Small intestine (tissue), 7 donors: ENCODE measurements around the gene GZF1. TPM values are rescaled to one million over a fixed set of nuclear protein-coding genes. Genes with fewer than 3 reads are reported as not detected.

Experiments used
- DNase-seq, 2 donors: peaks; one replicate each; pipeline versions ENCODE4 v3.0.0 to v3.0.0-alpha.2; 2013
- FAIRE-seq: peaks from 2 replicates; lab custom pipeline; 2012; peaks lifted over from hg19 to GRCh38; lab: Jason Lieb, UNC
- H3K27ac ChIP-seq, 3 donors: one replicate each; pipeline ENCODE4 v1.5.1; 2013; ENCODE audit warnings: low read length in 2 of 3, mild to moderate bottlenecking in 2 of 3, control low read depth in 1 of 3, inconsistent platforms in 1 of 3, low read depth in 1 of 3, moderate library complexity in 1 of 3
- H3K27me3 ChIP-seq, 3 donors: one replicate each; pipeline ENCODE4 v1.6.1; 2013; ENCODE audit warnings: low read length in 3 of 3, inconsistent platforms in 1 of 3; ENCODE audit not compliant: control insufficient read depth in 3 of 3, insufficient read depth in 3 of 3
- H3K36me3 ChIP-seq, 3 donors: one replicate each; pipeline ENCODE4 v1.6.1; 2013; ENCODE audit warnings: low read length in 3 of 3, inconsistent platforms in 1 of 3, low read depth in 1 of 3, mild to moderate bottlenecking in 1 of 3, moderate library complexity in 1 of 3; ENCODE audit not compliant: control insufficient read depth in 3 of 3, insufficient read depth in 2 of 3
- H3K4me1 ChIP-seq, 3 donors: one replicate each; pipeline ENCODE4 v1.6.1; 2013; ENCODE audit warnings: low read length in 2 of 3, inconsistent platforms in 1 of 3, low read depth in 1 of 3, mild to moderate bottlenecking in 1 of 3, moderate library complexity in 1 of 3; ENCODE audit not compliant: control insufficient read depth in 3 of 3, insufficient read depth in 2 of 3
- H3K4me3 ChIP-seq, 3 donors: one replicate each; pipeline ENCODE4 v1.5.1; 2013; ENCODE audit warnings: low read length in 3 of 3, control low read depth in 1 of 3, inconsistent platforms in 1 of 3, low read depth in 1 of 3, mild to moderate bottlenecking in 1 of 3, moderate library complexity in 1 of 3
- H3K9me3 ChIP-seq, 2 donors: one replicate each; pipeline ENCODE4 v1.6.1; 2013; ENCODE audit warnings: low read depth in 1 of 2, low read length in 1 of 2; ENCODE audit not compliant: control insufficient read depth in 2 of 2, insufficient read depth in 1 of 2
- WGBS, 3 donors: extraction: QIAGEN DNeasy Blood & Tissue Kit; methylation state at CpG; one replicate each; pipeline ENCODE4 v1.1.7; 2013; 5-methylcytosine and 5-hydroxymethylcytosine counted together
- polyA plus RNA-seq, 4 donors: library from polyadenylated mRNA; stranded (reverse) in 3 of 4; unstranded in 1 of 4; fragments of 200-250 nt in 3 of 4; fragments of 120-200 nt in 1 of 4; gene quantifications; one replicate each; pipeline versions ENCODE4 v1.2.1 to v1.2.3, GENCODE V29; 2013
- donor health status: healthy with polysubstance abuse.
- donor health status: control.
- donor health status: control.
- donor health status: Bipolar disorder and iron deficiency.
- donor health status: healthy.

Gene GZF1
- polyA plus RNA-seq, 4 donors, result 3.2 to 8.3 (median 4.8) TPM

- H3K27me3 ChIP-seq, result no peaks in the 10 kb centered on the region
- 54 to 76% (median 65%) methylated on average over 1 of the region's 1 CpG for WGBS, 3 donors
- H3K27ac ChIP-seq, result peak overlapping the region in 2 of 3 donors; percentile 27 to 100
- peaks cover 4 to 35% (median 6%) of the 10 kb centered on the region in 3 donors for H3K4me1 ChIP-seq
- no peak overlapping the region for H3K4me3 ChIP-seq
- peaks cover 0 to 13% (median 0%) of the 10 kb centered on the region in 3 donors for H3K36me3 ChIP-seq
- H3K9me3 ChIP-seq, result no peaks in the 10 kb centered on the region
- FAIRE-seq (no peak), DNase-seq (peak in 1 of 2 donors; percentile 12)
These were observed 1.5 kb upstream of the GZF1 start for GRCh38 chr20:23360531-23360930.

- Histone ChIP-seq H3K36me3 (peaks cover 0 to 17% (median 0%) of the 10 kb centered on the region in 3 donors), H3K27me3 (no peaks in the 10 kb centered on the region), H3K4me1 (peaks cover 4 to 35% (median 6%) of the 10 kb centered on the region in 3 donors), H3K27ac (peak overlapping the region; percentile 99 to 100 (median 100)), H3K4me3 (peak overlapping the region; percentile 49 to 93 (median 82)), H3K9me3 (no peaks in the 10 kb centered on the region)
- peak in 1 of 2 donors; percentile 46 for DNase-seq
- FAIRE-seq, result no peak
- WGBS, 3 donors, result 5 to 7% (median 5%) methylated on average over 8 of the region's 8 CpGs
These were observed 885 bp upstream of the GZF1 start for GRCh38 chr20:23361119-23361475.

GRCh38 chr20:23362392-23363256 lies 642 bp downstream of the GZF1 start:
- DNase-seq (peak in 1 of 2 donors; percentile 34), FAIRE-seq (no peak)
- H3K9me3 ChIP-seq, result no peaks in the 10 kb centered on the region
- no peaks in the 10 kb centered on the region for H3K27me3 ChIP-seq
- peaks cover 4 to 31% (median 6%) of the 10 kb centered on the region in 3 donors for H3K4me1 ChIP-seq
- H3K27ac ChIP-seq, result peak overlapping the region; percentile 12 to 99 (median 90)
- H3K36me3 ChIP-seq, result peaks cover 0 to 17% (median 0%) of the 10 kb centered on the region in 3 donors
- 3 to 4% (median 4%) methylated on average over 40 to 50 of the region's 50 CpGs for WGBS, 3 donors
- H3K4me3 ChIP-seq, result peak overlapping the region; percentile 71 to 91 (median 84)

GRCh38 chr20:23363257-23363649 lies 1.3 kb downstream of the GZF1 start:
- WGBS, 3 donors, result 71 to 78% (median 74%) methylated on average over 4 of the region's 4 CpGs
- no peak for FAIRE-seq
- peaks cover 0 to 17% (median 0%) of the 10 kb centered on the region in 3 donors for H3K36me3 ChIP-seq

GRCh38 chr20:23365390-23366165 lies 3.6 kb downstream of the GZF1 start:
- WGBS, 3 donors, result 96 to 97% (median 97%) methylated on average over 65 of the region's 65 CpGs
- FAIRE-seq, result no peak
- H3K27me3 ChIP-seq, result no peaks in the 10 kb centered on the region
- H3K4me3 ChIP-seq, result no peak overlapping the region
- H3K4me1 ChIP-seq, result peaks cover 4 to 12% (median 6%) of the 10 kb centered on the region in 3 donors
- no peak overlapping the region for H3K27ac ChIP-seq
- DNase-seq, result no peak
- no peaks in the 10 kb centered on the region for H3K9me3 ChIP-seq
- peaks cover 0 to 27% (median 7%) of the 10 kb centered on the region in 3 donors for H3K36me3 ChIP-seq

More at GRCh38 chr20:23363257-23363649, 1.3 kb downstream of the GZF1 start:
- H3K4me3 ChIP-seq, result peak overlapping the region in 1 of 3 donors; percentile 84
- DNase-seq, result no peak
- H3K4me1 ChIP-seq, result peaks cover 4 to 31% (median 6%) of the 10 kb centered on the region in 3 donors
- no peaks in the 10 kb centered on the region for H3K27me3 ChIP-seq
- no peaks in the 10 kb centered on the region for H3K9me3 ChIP-seq
- peak overlapping the region in 1 of 3 donors; percentile 99 for H3K27ac ChIP-seq

- peak in 1 of 2 donors; percentile 5 for DNase-seq
- H3K4me3 ChIP-seq, result no peak overlapping the region
- no peak overlapping the region for H3K27ac ChIP-seq
- no peaks in the 10 kb centered on the region for H3K27me3 ChIP-seq
- H3K4me1 ChIP-seq, result peaks cover 4 to 6% (median 5%) of the 10 kb centered on the region in 3 donors
- peaks cover 3 to 27% (median 7%) of the 10 kb centered on the region in 3 donors for H3K36me3 ChIP-seq
- H3K9me3 ChIP-seq, result no peaks in the 10 kb centered on the region
- peak; percentile 26 for FAIRE-seq
- 21 to 35% (median 33%) methylated on average over 1 of the region's 1 CpG for WGBS, 3 donors
These were observed 4.4 kb downstream of the GZF1 start for GRCh38 chr20:23366384-23366783.

GRCh38 chr20:23367770-23368169 lies 5.8 kb downstream of the GZF1 start:
- no peak overlapping the region for H3K4me3 ChIP-seq
- H3K36me3 ChIP-seq, result peaks cover 3 to 32% (median 7%) of the 10 kb centered on the region in 3 donors
- H3K27ac ChIP-seq, result no peak overlapping the region
- no peak for DNase-seq
- no peak for FAIRE-seq
- H3K9me3 ChIP-seq, result no peaks in the 10 kb centered on the region
- H3K4me1 ChIP-seq, result peaks cover 4 to 6% (median 5%) of the 10 kb centered on the region in 3 donors
- H3K27me3 ChIP-seq, result no peaks in the 10 kb centered on the region
